GM23248 (cell line): ENCODE data around the gene CAMTA2.

Experiments used
- EZH2 ChIP-seq: fragments of 200-600 bp; sonication (generic); IDR thresholded peaks from 2 replicates; pipeline ENCODE4 v1.6.1; 2018; ENCODE audit warnings: antibody characterized with exemption, mild to moderate bottlenecking; ENCODE audit not compliant: insufficient read depth, poor library complexity, severe bottlenecking
- EZH2phosphoT487 ChIP-seq: fragments of 200-600 bp; sonication (generic); IDR thresholded peaks from 2 replicates; pipeline ENCODE4 v1.6.1; 2018; ENCODE audit warnings: antibody characterized with exemption, moderate library complexity, mild to moderate bottlenecking, low read depth; ENCODE audit not compliant: insufficient read depth

- TF ChIP-seq EZH2 (no peak), EZH2phosphoT487 (no peak)
Measured at GRCh38 chr17:5032865-5033264, 45.4 kb upstream of the CAMTA2 start.
